ENCODE measurements around the gene SLC24A4.

The SLC24A4 gene

GRCh38 chr14:92510972-92511371 lies 188.0 kb downstream of the SLC24A4 start:
- no peak for DNase-seq

GRCh38 chr14:92511453-92512238 lies 188.7 kb downstream of the SLC24A4 start:
- no peak for DNase-seq

GRCh38 chr14:92512807-92513203 lies 189.8 kb downstream of the SLC24A4 start:
- DNase-seq, result no peak

- DNase-seq, result peak in 4 of 6 experiments; percentile 25 to 62 (median 41)
Measured at GRCh38 chr14:92513204-92513965, 190.4 kb downstream of the SLC24A4 start, which contains the start of gene RIN3. Gene RIN3 (plus strand): TSS chr14:92513781. CDS start chr14:92513933, 152 bp downstream.

- DNase-seq, result peak in 5 of 6 experiments; percentile 5 to 62 (median 22)
Measured at GRCh38 chr14:92513966-92514843, 191.2 kb downstream of the SLC24A4 start.

- no peak for DNase-seq
Measured at GRCh38 chr14:92514844-92515514, 192.0 kb downstream of the SLC24A4 start.

GRCh38 chr14:92515546-92516343 lies 192.8 kb downstream of the SLC24A4 start:
- no peak for DNase-seq

GRCh38 chr14:92516344-92516965 lies 193.5 kb downstream of the SLC24A4 start:
- no peak for DNase-seq

- no peak for DNase-seq
Measured at GRCh38 chr14:92516966-92517506, 194.1 kb downstream of the SLC24A4 start.

- no peak for DNase-seq
Measured at GRCh38 chr14:92517761-92518160, 194.8 kb downstream of the SLC24A4 start.

GRCh38 chr14:92519246-92520101 lies 196.5 kb downstream of the SLC24A4 start:
- no peak for DNase-seq

- no peak for DNase-seq
Measured at GRCh38 chr14:92520102-92521057, 197.4 kb downstream of the SLC24A4 start.

GRCh38 chr14:92521058-92521415 lies 198.1 kb downstream of the SLC24A4 start:
- no peak for DNase-seq

GRCh38 chr14:92523752-92524151 lies 200.8 kb downstream of the SLC24A4 start:
- no peak for DNase-seq

- no peak for DNase-seq
Measured at GRCh38 chr14:92524602-92525185, 201.7 kb downstream of the SLC24A4 start.

GRCh38 chr14:92525322-92526095 lies 202.5 kb downstream of the SLC24A4 start:
- no peak for DNase-seq

GRCh38 chr14:92527721-92528120 lies 204.8 kb downstream of the SLC24A4 start:
- no peak for DNase-seq
